Astrocyte of the hippocampus (primary cell): ENCODE data around the gene YWHAB.
A peak's percentile ranks its signal among the peaks of the same experiment; 100 is the strongest.

Experiments used
- DNase-seq: peaks from one replicate; pipeline ENCODE4 v3.0.0; 2011; ENCODE audit warnings: low read depth, low spot score

Gene YWHAB

GRCh38 chr20:44911264-44911921 is 25.9 kb downstream of the YWHAB start:
- peak; percentile 57 for DNase-seq

GRCh38 chr20:44912189-44912588 is 26.7 kb downstream of the YWHAB start:
- no peak for DNase-seq

- DNase-seq, result no peak
These were observed 29.4 kb downstream of the YWHAB start for GRCh38 chr20:44914924-44915323.

GRCh38 chr20:44916586-44916985 is 31.1 kb downstream of the YWHAB start:
- no peak for DNase-seq

GRCh38 chr20:44917399-44917798 is 31.9 kb downstream of the YWHAB start:
- no peak for DNase-seq

- DNase-seq, result no peak
These were observed 32.8 kb downstream of the YWHAB start for GRCh38 chr20:44918342-44918741.

GRCh38 chr20:44918761-44919160 is 33.3 kb downstream of the YWHAB start:
- DNase-seq, result no peak

- DNase-seq, result no peak
These were observed 35.9 kb downstream of the YWHAB start for GRCh38 chr20:44921447-44921846.

- DNase-seq, result no peak
These were observed 39.0 kb downstream of the YWHAB start for GRCh38 chr20:44924541-44924940.

- no peak for DNase-seq
These were observed 43.1 kb downstream of the YWHAB start for GRCh38 chr20:44928595-44928994.

- no peak for DNase-seq
These were observed 45.1 kb downstream of the YWHAB start for GRCh38 chr20:44930517-44931168.

GRCh38 chr20:44931911-44932310 is 46.4 kb downstream of the YWHAB start:
- no peak for DNase-seq

- no peak for DNase-seq
These were observed 47.4 kb downstream of the YWHAB start for GRCh38 chr20:44932916-44933315.

GRCh38 chr20:44936510-44936909 is 51.0 kb downstream of the YWHAB start:
- no peak for DNase-seq

- DNase-seq, result no peak
These were observed 53.1 kb downstream of the YWHAB start for GRCh38 chr20:44938637-44939036.

GRCh38 chr20:44941120-44941691 is 55.7 kb downstream of the YWHAB start:
- no peak for DNase-seq

GRCh38 chr20:44942264-44942973 is 56.9 kb downstream of the YWHAB start:
- DNase-seq, result no peak

- DNase-seq, result no peak
These were observed 58.3 kb downstream of the YWHAB start for GRCh38 chr20:44943828-44944227.

- no peak for DNase-seq
These were observed 59.8 kb downstream of the YWHAB start for GRCh38 chr20:44945261-44945660.

GRCh38 chr20:44946271-44946852 is 60.9 kb downstream of the YWHAB start:
- DNase-seq, result no peak

GRCh38 chr20:44948107-44948506 is 62.6 kb downstream of the YWHAB start:
- DNase-seq, result no peak

- DNase-seq, result no peak
These were observed 63.0 kb downstream of the YWHAB start for GRCh38 chr20:44948513-44948912.
